ES-I3 (cell line): ENCODE results near the gene KIF5A.
"Not testable (repeated sequence)": the region's sequence is repeated elsewhere in the genome, so short reads cannot be mapped to it uniquely, and the experiment has no call there.

Source experiments
- H3K36me3 ChIP-seq: 2 replicates; pipeline ENCODE4 v1.6.1; 2013; ENCODE audit warnings: mild to moderate bottlenecking, low read length, control low read depth, moderate library complexity; ENCODE audit not compliant: insufficient read depth
- H3K4me1 ChIP-seq: 2 replicates; pipeline ENCODE4 v1.6.1; 2013; ENCODE audit warnings: mild to moderate bottlenecking, control low read depth, low read length; ENCODE audit not compliant: insufficient read depth
- H3K9ac ChIP-seq: 2 replicates; pipeline ENCODE4 v1.6.1; 2013; ENCODE audit warnings: low read depth, mild to moderate bottlenecking, low read length, moderate library complexity
- H3K9me3 ChIP-seq: 2 replicates; pipeline ENCODE4 v1.6.1; 2013; ENCODE audit warnings: mild to moderate bottlenecking, low read length, moderate library complexity; ENCODE audit not compliant: control insufficient read depth, insufficient read depth

Gene KIF5A

GRCh38 chr12:57611827-57612710, 62.2 kb downstream of the KIF5A start:
- Histone ChIP-seq H3K4me1 (peaks cover 10% of the 10 kb centered on the region; the same call in 1 of the 2 replicates), H3K9me3 (no peaks in the 10 kb centered on the region), H3K9ac (peak overlapping the region; percentile 33; the same call in 1 of the 2 replicates), H3K36me3 (no peaks in the 10 kb centered on the region)

DNA sequence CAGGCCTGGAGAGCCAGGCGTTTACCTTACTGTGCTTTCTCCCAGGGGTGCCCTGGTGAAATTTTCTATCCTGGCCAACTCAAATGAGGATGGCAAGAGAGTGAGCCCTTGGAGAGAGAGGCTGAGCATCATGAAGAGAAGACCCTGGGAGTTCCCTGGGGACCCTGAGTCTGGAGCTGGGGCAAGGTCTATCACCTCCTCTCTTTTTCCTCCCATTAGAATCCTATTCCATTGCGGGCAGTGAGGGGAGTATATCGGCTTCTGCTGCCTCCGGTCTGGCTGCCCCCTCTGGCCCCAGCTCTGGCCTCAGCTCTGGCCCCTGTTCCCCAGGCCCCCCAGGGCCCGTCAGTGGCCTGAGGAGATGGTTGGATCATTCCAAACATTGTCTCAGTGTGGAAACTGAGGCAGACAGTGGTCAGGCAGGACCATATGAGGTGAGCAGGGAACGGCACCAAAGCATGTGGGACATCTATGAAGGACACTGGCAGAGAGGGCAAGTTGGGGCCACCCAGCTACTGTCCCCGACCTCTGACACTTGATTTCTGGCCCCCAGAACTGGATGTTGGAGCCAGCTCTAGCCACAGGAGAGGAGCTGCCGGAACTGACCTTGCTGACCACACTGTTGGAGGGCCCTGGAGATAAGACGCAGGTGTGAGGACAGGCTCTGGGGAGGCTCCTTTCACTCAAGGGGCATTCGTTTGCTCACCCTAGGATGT, 63.0 kb downstream of the KIF5A start:
- H3K36me3 ChIP-seq: no peaks in the 10 kb centered on the region
- H3K4me1 ChIP-seq: peaks cover 10% of the 10 kb centered on the region; the same call in 1 of the 2 replicates
- H3K9me3 ChIP-seq: no peaks in the 10 kb centered on the region
- H3K9ac ChIP-seq: no peak overlapping the region

GRCh38 chr12:57613427-57614109, 63.7 kb downstream of the KIF5A start:
- H3K4me1 ChIP-seq: peaks cover 10% of the 10 kb centered on the region; the same call in 1 of the 2 replicates
- no peaks in the 10 kb centered on the region for H3K36me3 ChIP-seq
- no peaks in the 10 kb centered on the region for H3K9me3 ChIP-seq
- no peak overlapping the region for H3K9ac ChIP-seq

- Histone ChIP-seq H3K4me1 (peaks cover 7% of the 10 kb centered on the region; the same call in 1 of the 2 replicates), H3K9ac (no peak overlapping the region), H3K36me3 (no peaks in the 10 kb centered on the region), H3K9me3 (no peaks in the 10 kb centered on the region)
These were observed 64.5 kb downstream of the KIF5A start for GRCh38 chr12:57614178-57614947.

GRCh38 chr12:57614948-57615500, 65.2 kb downstream of the KIF5A start:
- Histone ChIP-seq H3K9me3 (no peaks in the 10 kb centered on the region), H3K4me1 (peaks cover 7% of the 10 kb centered on the region; the same call in 1 of the 2 replicates), H3K36me3 (no peaks in the 10 kb centered on the region), H3K9ac (no peak overlapping the region)

- Histone ChIP-seq H3K36me3 (no peaks in the 10 kb centered on the region), H3K9me3 (no peaks in the 10 kb centered on the region), H3K9ac (no peak overlapping the region), H3K4me1 (peaks cover 7% of the 10 kb centered on the region; the same call in 1 of the 2 replicates)
These were observed 65.8 kb downstream of the KIF5A start for GRCh38 chr12:57615637-57616036.

DNA sequence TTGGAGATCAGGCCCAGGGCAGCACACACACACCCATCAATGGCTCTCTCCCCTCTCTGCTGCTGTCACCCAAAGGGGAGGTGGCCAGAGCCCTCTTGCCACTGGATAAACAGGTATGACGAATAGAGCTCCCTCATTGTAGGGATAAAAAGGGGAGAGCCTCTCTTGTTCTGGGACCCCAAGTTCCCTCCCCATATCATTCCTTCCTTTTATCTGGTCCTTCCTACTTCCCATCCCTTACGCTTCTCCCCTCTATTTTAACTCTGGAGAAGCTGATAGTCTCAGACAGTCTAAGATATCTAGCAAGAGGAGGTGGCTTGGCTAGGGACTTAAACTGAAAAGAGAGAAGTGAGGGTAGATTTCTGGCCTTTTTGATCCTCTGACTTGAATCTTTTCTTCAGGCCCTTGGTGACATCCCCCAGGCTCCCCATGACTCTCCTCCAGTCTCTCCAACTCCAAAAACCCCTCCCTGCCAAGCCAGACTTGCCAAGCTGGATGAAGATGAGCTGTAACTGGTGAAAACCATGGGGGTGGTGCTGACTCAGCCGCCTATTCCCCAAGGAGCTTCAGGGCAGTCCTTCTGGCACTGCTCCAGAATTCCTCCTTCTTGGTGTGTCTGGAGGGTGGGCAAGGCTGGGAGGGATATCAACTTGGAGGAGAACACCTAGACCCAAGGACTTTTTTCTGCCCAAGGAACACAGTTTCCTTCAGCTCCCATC, 66.7 kb downstream of the KIF5A start:
- H3K4me1 ChIP-seq: peaks cover 7% of the 10 kb centered on the region; the same call in 1 of the 2 replicates
- H3K9ac ChIP-seq: no peak overlapping the region
- no peaks in the 10 kb centered on the region for H3K36me3 ChIP-seq
- no peaks in the 10 kb centered on the region for H3K9me3 ChIP-seq

GRCh38 chr12:57617942-57618341, 68.1 kb downstream of the KIF5A start:
- H3K9me3 ChIP-seq: no peaks in the 10 kb centered on the region
- no peaks in the 10 kb centered on the region for H3K36me3 ChIP-seq
- no peak overlapping the region for H3K9ac ChIP-seq
- peaks cover 3% of the 10 kb centered on the region; the same call in 1 of the 2 replicates for H3K4me1 ChIP-seq

- H3K4me1 ChIP-seq, H3K36me3 ChIP-seq, H3K9ac ChIP-seq, H3K9me3 ChIP-seq: not testable (repeated sequence)
These were observed 68.6 kb downstream of the KIF5A start for GRCh38 chr12:57618431-57618830.

- H3K36me3 ChIP-seq: no peaks in the 10 kb centered on the region
- H3K9ac ChIP-seq: peak overlapping the region; percentile 32; the same call in 1 of the 2 replicates
- no peaks in the 10 kb centered on the region for H3K9me3 ChIP-seq
- H3K4me1 ChIP-seq: peaks cover 3% of the 10 kb centered on the region; the same call in 1 of the 2 replicates
These were observed 69.2 kb downstream of the KIF5A start for GRCh38 chr12:57618966-57619433.

GRCh38 chr12:57619434-57620244, 69.8 kb downstream of the KIF5A start:
- no peaks in the 10 kb centered on the region for H3K9me3 ChIP-seq
- no peaks in the 10 kb centered on the region for H3K36me3 ChIP-seq
- peaks cover 3% of the 10 kb centered on the region; the same call in 1 of the 2 replicates for H3K4me1 ChIP-seq
- H3K9ac ChIP-seq: peak overlapping the region; percentile 32; the same call in 1 of the 2 replicates

DNA sequence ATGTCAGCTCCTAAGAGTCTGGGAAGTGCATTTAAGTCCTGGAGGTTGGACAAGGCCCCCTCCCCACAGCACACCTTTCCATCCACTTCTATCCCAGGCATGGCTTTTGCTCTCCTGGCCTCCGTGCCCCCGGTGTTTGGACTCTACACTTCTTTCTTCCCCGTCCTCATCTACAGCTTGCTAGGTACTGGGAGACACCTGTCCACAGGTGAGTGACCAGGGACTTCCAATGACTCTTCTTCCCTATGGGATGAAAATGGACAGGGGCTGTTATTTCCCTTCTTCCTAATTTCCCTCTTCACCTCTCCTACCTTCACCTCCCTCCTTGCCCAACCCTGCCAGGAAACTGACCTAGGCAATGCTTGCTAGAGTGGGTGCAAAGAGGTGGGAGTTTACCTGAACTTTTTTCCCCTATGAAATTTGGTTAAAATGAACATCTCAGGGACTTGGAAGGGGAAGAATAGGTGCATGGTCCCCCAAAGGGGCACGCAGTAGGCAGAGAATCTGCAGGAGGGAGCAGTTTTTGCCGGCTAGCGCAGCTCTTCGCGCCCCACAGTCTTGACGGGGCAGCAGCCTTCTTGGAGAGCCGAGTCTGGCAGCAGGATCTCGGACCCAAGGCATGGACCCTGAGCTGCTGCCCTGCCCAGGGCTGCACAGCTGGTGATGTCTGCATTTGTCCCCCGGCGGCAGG, 70.5 kb downstream of the KIF5A start:
- Histone ChIP-seq H3K36me3 (no peaks in the 10 kb centered on the region), H3K9ac (peak overlapping the region; percentile 37; the same call in 1 of the 2 replicates), H3K4me1 (peaks cover 3% of the 10 kb centered on the region; the same call in 1 of the 2 replicates), H3K9me3 (no peaks in the 10 kb centered on the region)
